Daoy (cell line): Measurements from ENCODE around the gene DNAJB6. TPM values are rescaled to one million over a fixed set of nuclear protein-coding genes. Genes with fewer than 3 reads are reported as not detected.
A peak's percentile ranks its signal among the peaks of the same experiment; 100 is the strongest.

Experiments
- DNase-seq: peaks from one replicate; pipeline ENCODE4 v3.0.0-alpha.2; 2015; ENCODE audit warnings: low read depth
- total RNA-seq: library from RNA; depleted of rRNA; stranded (reverse); fragments of >200 nt; shearing (Covaris generic); gene quantifications from 2 replicates; pipeline ENCODE4 v1.2.3, GENCODE V29; 2014; rRNA removed

Gene DNAJB6
- 235 and 239 TPM in 2 replicates for total RNA-seq

DNA sequence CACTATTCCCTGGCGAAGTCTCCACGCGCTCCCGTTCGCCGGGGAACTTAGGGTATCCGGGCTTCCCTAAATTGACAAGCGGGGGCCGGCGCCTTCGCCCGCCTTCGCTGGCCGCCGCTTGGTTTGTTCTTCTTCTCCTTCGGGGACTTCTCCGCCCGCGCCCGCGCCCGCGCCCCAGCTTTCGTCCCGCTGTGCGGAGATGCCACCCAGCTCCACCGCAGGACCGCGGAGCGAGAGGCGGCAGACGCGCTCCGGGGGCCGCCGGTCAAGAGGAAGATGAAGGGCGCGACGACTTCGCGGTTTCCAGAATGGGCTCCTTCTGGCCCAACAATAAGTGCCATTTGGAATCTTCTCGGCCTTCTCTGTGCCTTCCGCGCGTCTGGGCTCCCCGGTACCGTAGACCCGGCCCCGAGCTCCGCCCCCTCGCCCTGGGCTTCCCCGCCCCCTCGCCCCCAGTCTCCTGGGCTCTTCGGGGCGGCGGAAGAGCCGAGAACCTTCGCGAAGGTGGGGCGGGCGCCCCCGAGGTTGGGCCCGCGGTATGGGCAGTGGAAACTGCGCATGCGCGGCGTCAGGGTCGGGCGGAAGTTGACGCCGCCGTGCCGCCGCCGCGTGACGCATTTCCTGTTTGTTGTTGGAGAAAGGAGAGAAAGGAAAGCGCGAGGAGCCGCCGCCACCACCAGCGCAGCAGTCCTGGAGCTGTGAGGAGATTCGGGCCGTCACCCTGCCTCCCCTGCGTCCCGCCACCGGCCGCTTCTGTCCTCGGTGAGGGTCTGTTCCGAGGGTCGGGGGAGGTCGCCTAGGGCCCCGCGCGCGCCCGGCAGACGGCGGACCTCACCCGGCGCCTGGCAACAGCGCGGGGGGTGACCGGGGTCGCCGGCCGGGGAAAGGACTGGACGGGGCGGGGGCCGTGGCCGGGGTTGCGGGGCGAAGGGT, at the start of gene DNAJB6:
Gene DNAJB6, plus strand, starts transcription at position 622 of the 933 bp plus-strand sequence. CDS start 21,569 bp downstream, outside the sequence.
- peak; percentile 99 for DNase-seq

GRCh38 chr7:157291404-157292080, 45.3 kb upstream of the DNAJB6 start:
- DNase-seq: no peak

DNA sequence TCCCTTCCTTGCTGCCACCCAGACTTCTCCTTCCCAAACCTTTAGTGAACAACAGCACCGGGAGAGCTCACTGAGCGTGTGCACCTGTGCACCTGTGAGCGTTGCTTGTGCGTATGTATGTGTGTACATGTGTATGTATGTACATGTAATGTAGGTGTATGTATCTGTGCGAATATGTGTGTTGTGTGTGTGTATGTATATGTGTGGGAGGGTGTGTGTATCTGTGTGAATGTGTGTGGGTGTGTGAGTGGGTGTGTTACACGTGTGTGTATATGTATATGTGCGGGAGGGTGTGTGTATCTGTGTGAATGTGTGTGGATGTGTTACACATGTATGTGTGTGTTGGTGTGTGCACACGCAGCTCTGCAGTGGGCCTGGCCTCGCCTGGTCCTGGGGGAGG, 44.5 kb upstream of the DNAJB6 start:
- no peak for DNase-seq

DNA sequence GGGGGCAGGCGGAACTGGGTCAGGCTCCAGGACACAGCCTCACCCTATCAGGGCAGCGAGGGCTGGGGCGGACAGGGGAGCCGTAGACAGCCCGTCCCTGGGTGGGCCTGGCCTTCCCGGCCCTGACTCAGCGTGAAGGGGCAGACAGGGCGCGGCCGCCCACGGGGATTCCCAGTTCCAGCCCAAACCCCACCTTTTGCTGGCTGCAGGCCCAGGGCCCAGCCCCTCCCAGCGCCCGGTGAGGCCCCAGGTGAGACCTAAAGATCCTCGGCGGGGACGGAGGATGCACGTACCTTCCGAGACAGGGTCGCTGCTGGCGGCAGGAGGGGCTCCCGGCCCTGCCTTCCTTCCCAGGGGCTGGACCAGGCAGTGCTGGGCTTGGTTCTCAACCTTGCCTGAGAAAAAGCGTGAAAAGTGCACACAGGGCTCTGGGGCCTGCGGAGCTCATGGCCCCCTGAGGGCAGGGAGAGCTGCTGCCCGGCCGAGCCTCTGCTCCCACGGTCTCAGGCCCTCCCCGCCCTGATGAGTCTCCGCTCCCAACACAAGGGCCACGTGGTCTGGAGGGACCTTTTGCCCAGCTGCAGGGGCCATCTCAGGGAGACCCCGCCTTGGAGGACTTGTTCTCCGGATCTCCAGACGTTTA, 43.9 kb upstream of the DNAJB6 start:
- DNase-seq: peak; percentile 45

DNA sequence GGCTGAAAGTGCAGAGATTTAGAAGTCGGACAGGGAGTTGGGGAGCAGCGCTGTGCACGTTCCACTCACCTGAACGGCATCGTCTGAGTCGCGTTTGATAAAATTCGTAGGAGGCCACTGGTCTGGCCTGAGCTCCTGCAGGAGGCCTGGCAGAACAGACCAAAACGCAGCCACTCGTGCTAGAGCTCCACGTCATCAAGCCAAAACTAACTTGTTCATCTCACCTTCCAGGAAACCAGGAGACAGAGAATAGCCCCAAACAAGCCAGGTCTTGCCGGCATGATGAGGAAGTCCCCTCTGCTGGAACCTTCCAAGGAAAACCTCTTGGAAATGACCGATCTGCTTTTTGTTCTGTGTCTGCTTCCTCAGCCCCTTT, 43.4 kb upstream of the DNAJB6 start:
- DNase-seq: no peak

- DNase-seq: no peak
These were observed 42.0 kb upstream of the DNAJB6 start for GRCh38 chr7:157294773-157295172.

GRCh38 chr7:157295338-157295737, 41.5 kb upstream of the DNAJB6 start:
- no peak for DNase-seq

GRCh38 chr7:157297185-157297584, 39.6 kb upstream of the DNAJB6 start:
- no peak for DNase-seq

- no peak for DNase-seq
These were observed 37.5 kb upstream of the DNAJB6 start for GRCh38 chr7:157299317-157299612.

DNA sequence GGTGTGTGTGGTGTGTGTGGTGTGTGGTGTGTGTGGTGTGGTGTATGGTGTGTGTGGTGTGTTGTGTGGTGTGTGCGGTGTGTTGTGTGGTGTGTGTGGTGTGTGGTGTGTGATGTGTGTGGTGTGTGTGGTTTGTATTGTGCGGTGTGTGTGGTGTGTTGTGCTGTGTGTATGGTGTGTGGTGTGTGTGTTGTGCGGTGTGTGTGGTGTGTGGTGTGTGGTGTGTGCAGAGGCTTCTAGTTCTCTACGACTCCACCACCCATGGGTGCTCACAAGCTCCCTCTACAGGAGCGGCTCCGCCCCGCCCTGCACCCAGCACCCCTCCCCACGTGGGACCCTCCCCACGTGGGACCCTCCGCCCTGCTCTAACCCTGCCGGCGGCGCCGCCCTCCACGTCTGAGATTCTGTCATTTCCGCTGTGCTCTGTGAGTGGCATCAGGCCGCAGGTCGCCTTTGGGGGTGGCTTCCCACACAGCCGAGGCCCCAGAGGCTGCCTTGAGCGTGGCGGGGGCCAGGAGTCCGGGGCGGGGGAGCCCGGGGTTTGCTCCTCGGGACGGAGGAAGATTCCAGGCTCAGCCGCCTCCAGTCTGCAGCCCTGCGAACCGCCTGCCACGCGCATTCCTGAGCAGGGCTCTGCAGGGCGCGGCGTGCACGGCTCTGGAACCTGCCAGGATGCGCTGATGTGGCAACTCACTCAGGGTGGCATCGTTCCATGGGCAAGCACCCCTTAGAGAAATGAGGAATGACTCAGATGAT, 37.0 kb upstream of the DNAJB6 start:
- DNase-seq: peak; percentile 69

DNA sequence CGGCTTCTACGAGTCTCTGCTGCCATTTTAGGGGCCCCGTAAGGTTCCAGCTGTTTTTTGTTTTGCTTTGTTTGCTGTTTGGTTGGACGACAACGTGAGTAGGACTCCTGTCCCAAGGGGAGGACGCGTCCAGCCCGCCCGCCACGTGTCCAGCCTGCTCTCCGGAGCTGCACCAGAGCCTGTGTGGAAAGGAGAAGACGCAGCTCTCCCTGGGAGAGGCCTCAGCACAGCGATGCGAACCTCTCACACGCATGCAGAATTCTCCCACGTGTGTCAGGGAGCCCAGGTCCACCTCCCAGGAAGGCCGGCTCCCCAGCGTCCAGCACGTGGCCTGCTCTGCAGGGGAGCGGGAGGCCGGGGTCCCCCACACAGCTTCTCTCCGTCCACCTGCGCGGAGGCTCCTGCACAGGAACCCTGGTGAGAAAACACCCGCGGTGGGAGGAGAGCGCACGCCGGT, 36.4 kb upstream of the DNAJB6 start:
- DNase-seq: no peak

- DNase-seq: no peak
These were observed 35.1 kb upstream of the DNAJB6 start for GRCh38 chr7:157301610-157302120.

- DNase-seq: no peak
These were observed 29.7 kb upstream of the DNAJB6 start for GRCh38 chr7:157306846-157307838.

DNA sequence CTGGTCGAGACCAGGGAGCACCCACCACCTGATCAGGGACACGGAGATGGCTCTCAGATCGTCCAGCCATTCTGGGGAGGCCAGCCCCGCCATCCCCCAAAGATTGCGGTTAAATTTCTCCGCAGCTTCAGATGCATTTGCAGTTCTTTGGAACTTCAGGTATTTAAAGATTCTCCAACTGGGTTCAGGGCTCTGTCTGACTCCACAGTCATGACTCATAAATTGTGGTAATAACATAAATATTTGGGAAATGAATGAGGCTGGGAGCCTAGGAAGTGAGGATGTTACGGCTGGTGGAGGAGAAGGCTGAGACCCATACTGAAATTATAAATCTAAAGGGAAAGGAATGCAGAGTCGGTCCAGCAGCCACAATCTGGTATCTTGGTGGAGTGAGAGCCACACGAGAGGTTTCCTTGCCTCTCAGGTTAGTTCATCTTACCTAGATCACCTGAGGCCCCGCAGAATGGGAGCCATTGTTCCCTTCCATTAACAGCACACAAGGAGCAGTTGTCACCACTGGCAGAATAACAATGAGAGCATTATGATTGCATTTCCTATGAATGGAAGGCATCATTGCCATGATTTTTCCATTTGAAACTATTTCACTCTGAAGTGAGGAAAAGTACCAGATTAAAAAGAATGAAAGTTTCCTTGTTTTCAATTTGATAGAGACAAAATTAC, 26.7 kb upstream of the DNAJB6 start:
- DNase-seq: peak; percentile 94

GRCh38 chr7:157310676-157311185, 26.1 kb upstream of the DNAJB6 start:
- DNase-seq: peak; percentile 53

DNA sequence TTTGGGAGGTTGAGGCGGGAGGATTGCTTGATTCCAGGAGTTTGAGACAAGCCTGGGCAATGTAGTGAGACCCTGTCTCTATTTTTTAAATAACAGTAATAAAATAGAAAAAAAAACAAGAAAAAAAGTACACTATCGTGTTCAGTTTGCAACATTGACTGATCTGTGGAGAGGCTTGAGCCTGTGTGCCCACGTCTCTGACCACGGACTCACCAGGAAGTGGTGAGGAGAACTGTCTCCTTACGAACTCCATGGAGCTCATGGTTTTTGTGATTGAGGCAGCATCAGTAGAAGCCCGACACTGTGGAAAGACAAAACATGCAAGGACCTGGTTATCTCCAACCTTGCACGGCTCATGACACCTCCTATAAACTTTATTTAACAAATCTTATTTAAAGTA, 23.9 kb upstream of the DNAJB6 start:
- no peak for DNase-seq

GRCh38 chr7:157313645-157314044, 23.2 kb upstream of the DNAJB6 start:
- DNase-seq: no peak

DNA sequence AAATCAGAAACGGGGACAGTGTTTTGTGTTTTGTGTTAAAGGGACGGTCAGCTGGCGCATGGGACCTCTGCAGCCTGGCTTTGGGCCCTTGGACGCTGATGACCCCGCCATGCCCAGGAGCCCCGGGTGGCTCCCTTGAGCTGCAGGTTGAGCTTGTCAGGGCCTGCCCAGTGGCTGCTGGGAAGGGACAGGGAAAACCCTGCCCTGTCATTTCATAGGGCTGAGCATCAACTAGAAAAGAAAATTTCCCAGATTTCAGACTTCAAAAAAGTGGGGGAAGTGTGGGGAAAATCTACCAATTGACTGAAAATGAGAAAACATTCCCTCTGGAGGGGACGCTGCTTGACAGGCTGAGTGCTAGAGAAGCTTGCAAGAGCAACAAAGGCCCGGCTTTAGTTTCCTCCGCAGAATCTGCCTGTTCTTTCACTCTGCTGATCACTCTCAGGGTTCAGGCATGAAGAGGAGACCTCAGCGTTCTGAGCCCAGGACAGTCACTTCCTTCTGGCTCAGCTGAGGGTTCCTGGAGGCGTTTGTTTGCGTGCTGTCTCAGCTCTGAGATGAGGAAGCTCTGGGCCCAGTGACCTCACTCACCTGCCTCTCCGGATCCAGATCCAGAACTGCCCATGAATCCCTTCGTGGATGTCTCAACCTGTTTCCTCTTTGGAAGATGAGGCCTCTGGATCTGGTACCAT, 18.6 kb upstream of the DNAJB6 start:
- DNase-seq: peak; percentile 76

DNA sequence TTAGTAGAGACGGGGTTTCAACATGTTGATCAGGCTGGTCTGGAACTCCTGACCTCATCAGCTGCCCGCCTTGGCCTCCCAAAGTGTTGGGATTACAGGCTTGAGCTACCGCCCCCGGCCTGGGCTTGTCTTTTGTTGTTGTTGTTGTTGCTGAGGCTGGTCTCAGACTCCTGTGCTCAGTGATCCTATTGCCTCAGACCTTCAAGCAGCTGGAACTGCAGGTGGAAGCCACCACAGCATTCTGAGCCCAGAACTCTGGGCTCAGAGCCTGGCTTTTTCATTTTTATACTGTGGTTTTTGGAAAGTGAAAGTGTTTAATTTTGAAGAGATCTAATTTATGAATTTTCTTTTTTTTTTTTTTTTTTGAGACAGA, 16.2 kb upstream of the DNAJB6 start:
- no peak for DNase-seq
